Activated naive CD4-positive, alpha-beta T cell treated with anti-CD3 and anti-CD28 coated beads, Interleukin-2, amount 50 U/mL, for 24 hours (primary cell): ENCODE measurements around the gene HPD.

Experiments used
- H3K27ac Mint-ChIP-seq: one replicate; pipeline ENCODE4 v1.8.0; 2021; ENCODE audit warnings: mild to moderate bottlenecking, mixed read lengths
- H3K27me3 Mint-ChIP-seq: one replicate; pipeline ENCODE4 v1.8.0; 2021; ENCODE audit warnings: mixed read lengths
- H3K36me3 Mint-ChIP-seq: one replicate; pipeline ENCODE4 v1.8.0; 2021; ENCODE audit warnings: mixed read lengths
- H3K4me1 Mint-ChIP-seq: one replicate; pipeline ENCODE4 v1.8.0; 2021; ENCODE audit warnings: mixed read lengths
- H3K4me3 Mint-ChIP-seq: one replicate; pipeline ENCODE4 v1.8.0; 2021; ENCODE audit warnings: mild to moderate bottlenecking, mixed read lengths
- H3K9me3 Mint-ChIP-seq: one replicate; pipeline ENCODE4 v1.8.0; 2021; ENCODE audit warnings: mixed read lengths

The HPD gene

GRCh38 chr12:121843236-121843982 lies 15.2 kb downstream of the HPD start:
- Mint-ChIP-seq H3K27ac (no peak overlapping the region), H3K27me3 (no peaks in the 10 kb centered on the region), H3K9me3 (no peaks in the 10 kb centered on the region), H3K36me3 (no peaks in the 10 kb centered on the region), H3K4me3 (no peak overlapping the region), H3K4me1 (peaks cover 15% of the 10 kb centered on the region)

DNA sequence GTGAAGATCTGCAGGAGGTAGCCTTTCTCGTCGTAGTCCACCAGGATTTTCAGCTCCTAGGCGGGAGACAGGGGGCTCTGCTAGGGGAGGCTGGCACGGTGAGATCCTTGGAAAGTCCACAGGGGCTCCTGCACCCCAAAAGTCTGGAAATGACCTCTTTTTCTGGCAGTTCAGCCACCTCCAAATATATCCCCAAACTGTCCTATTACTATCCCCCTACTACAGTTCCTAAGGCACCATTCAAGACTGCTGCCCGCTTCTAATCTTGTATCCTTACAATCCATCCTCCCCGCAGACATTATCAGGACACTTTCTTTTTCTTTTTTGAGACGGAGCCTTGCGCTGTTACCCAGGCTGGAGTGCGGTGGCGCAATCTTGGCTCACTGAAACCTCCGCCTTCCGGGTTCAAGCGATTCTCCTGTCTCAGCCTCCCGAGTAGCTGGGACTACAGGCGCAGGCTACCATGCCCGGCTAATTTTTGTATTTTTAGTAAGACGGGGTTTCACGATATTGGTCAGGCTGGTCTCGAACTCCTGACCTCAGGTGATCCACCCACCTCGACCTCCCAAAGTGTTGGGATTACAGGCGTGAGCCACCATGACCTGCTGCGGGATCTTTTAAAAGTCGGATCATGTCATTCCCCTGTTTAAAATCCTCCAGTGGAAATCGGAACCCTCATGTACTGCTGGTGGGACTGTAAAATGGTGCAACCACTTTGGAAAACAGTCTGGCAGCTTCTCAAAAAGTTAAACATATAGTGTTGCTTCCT lies 18.5 kb downstream of the HPD start:
- Mint-ChIP-seq H3K9me3 (no peaks in the 10 kb centered on the region), H3K36me3 (no peaks in the 10 kb centered on the region), H3K27ac (peak overlapping the region; percentile 89), H3K27me3 (no peaks in the 10 kb centered on the region), H3K4me3 (peak overlapping the region; percentile 96), H3K4me1 (peaks cover 15% of the 10 kb centered on the region)

- H3K4me1 Mint-ChIP-seq = peaks cover 15% of the 10 kb centered on the region
- no peaks in the 10 kb centered on the region for H3K27me3 Mint-ChIP-seq
- no peaks in the 10 kb centered on the region for H3K36me3 Mint-ChIP-seq
- no peaks in the 10 kb centered on the region for H3K9me3 Mint-ChIP-seq
- peak overlapping the region; percentile 96 for H3K4me3 Mint-ChIP-seq
- H3K27ac Mint-ChIP-seq = peak overlapping the region; percentile 89
These were observed 19.3 kb downstream of the HPD start for GRCh38 chr12:121839106-121839992.

- Mint-ChIP-seq H3K4me1 (peaks cover 15% of the 10 kb centered on the region), H3K4me3 (no peak overlapping the region), H3K9me3 (no peaks in the 10 kb centered on the region), H3K36me3 (no peaks in the 10 kb centered on the region), H3K27me3 (no peaks in the 10 kb centered on the region), H3K27ac (no peak overlapping the region)
These were observed 20.5 kb downstream of the HPD start for GRCh38 chr12:121838126-121838525.

GRCh38 chr12:121837680-121838079 lies 21.0 kb downstream of the HPD start:
- Mint-ChIP-seq H3K36me3 (no peaks in the 10 kb centered on the region), H3K27me3 (no peaks in the 10 kb centered on the region), H3K9me3 (no peaks in the 10 kb centered on the region), H3K27ac (peak overlapping the region; percentile 8), H3K4me3 (no peak overlapping the region), H3K4me1 (peaks cover 15% of the 10 kb centered on the region)

GRCh38 chr12:121831571-121832245 lies 27.0 kb downstream of the HPD start:
- Mint-ChIP-seq H3K4me1 (peaks cover 5% of the 10 kb centered on the region), H3K27me3 (no peaks in the 10 kb centered on the region), H3K4me3 (no peak overlapping the region), H3K36me3 (peaks cover 12% of the 10 kb centered on the region), H3K9me3 (no peaks in the 10 kb centered on the region), H3K27ac (peak overlapping the region; percentile 72)

DNA sequence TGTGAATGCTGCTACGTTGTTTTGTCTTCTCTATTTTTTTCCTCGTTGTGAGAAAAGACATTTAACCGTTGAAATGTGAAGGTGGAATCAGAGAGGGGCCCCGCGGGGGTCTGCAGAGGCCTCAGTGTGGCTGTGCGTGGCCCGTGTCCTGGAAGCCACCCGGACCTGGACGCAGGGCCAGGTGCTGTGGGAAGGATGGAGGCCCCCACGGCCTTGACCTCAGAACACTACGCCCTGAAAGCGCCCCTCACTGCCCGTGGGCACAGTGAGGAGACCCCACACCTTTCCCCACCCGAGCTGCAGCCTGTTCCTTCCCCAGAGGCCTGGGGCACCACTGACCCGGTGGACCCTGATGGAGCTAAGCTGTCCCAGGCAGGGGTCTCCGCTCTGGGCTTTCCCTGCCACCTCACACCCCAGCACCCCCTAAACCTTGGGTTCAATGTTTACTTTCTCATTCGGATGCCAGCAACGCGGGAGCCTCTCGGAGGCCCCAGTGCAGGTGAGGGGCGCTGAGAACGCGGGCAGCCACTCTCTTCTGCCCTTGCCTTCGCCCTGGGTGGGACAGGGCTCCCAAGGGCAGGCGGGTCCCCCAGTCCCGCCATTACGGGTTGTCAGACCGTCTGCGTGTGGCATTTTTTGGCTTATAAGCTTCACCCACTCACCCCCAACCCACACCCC lies 27.9 kb downstream of the HPD start:
- no peaks in the 10 kb centered on the region for H3K27me3 Mint-ChIP-seq
- H3K27ac Mint-ChIP-seq = no peak overlapping the region
- H3K4me1 Mint-ChIP-seq = peaks cover 5% of the 10 kb centered on the region
- H3K4me3 Mint-ChIP-seq = no peak overlapping the region
- H3K9me3 Mint-ChIP-seq = no peaks in the 10 kb centered on the region
- H3K36me3 Mint-ChIP-seq = peaks cover 12% of the 10 kb centered on the region

DNA sequence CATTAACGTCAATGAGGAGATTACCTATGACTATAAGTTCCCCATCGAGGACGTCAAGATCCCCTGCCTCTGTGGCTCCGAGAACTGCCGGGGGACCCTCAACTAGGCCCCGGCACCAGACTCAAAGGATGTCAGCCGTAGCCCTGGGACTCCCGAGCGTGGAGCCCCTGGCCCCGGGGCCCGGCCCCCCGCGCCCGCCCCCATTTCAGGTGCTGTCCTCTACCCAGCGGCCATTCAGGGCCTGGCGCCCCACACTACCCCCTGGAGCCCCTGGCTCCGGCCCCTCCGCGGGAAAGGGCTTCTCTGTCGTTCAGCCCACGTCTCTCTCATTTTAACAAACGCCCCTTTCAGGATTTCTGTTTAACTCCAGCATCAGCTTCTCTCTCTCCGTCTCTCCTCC lies 28.5 kb downstream of the HPD start:
- H3K36me3 Mint-ChIP-seq = peaks cover 12% of the 10 kb centered on the region

DNA sequence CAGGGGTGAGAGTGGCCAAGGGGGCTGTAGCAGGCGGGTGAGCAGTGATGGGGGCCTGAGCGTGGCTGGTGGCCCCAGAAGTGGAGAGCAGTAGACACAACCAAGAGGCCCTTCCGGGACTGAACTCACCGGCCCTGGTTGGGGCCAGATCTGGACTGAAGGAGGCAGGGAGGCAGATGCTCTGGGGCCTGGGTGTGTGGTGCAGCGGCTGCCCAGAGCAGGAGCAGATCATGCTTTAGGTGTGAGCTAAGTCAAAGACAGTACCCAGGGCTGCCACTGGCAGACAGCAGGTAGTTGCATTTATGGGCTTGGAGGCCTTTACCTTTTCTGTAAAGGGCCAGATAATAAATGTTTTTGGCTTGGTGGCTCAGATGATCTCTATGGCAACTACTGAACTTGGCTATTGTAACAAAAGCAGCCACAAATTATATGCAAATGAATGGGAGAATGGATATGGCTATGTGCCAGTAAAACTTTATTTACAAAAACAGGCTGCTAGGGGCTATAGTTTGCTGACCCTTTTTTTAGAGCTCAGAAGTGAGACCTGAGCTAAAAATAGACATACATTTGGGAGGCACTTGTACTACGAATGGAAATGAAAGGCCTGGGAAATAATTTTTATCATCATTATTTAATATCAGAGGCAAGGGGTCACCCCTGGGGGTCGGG lies 29.3 kb downstream of the HPD start:
- no peaks in the 10 kb centered on the region for H3K9me3 Mint-ChIP-seq

More for the DNA sequence above, 28.5 kb downstream of the HPD start:
- peaks cover 5% of the 10 kb centered on the region for H3K4me1 Mint-ChIP-seq
- H3K4me3 Mint-ChIP-seq = no peak overlapping the region
- no peak overlapping the region for H3K27ac Mint-ChIP-seq
- no peaks in the 10 kb centered on the region for H3K27me3 Mint-ChIP-seq
- H3K9me3 Mint-ChIP-seq = no peaks in the 10 kb centered on the region

DNA sequence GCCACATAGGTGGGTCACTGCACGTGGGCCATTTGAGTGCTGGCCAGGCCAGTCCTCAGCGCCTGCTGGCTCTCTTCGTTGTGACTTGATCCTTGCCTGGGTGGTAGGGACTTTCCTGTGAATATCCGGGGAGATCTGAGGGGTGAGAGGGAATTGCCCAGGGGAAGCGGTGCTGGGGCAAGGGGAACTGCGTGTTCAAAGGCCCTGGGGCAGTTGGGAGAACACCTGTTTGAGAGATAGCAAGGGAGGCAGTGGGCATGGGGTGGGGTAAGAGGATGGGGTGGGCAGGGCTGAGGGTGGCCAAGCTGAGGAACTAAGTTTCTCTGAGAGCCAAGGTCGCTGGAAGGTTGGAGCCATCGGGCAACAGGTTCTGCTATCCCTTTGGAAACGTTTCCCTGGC lies 29.8 kb downstream of the HPD start:
- no peak overlapping the region for H3K4me3 Mint-ChIP-seq
- no peak overlapping the region for H3K27ac Mint-ChIP-seq
- H3K4me1 Mint-ChIP-seq = peaks cover 5% of the 10 kb centered on the region
- no peaks in the 10 kb centered on the region for H3K27me3 Mint-ChIP-seq
- no peaks in the 10 kb centered on the region for H3K9me3 Mint-ChIP-seq
- peaks cover 12% of the 10 kb centered on the region for H3K36me3 Mint-ChIP-seq

More for the DNA sequence above, 29.3 kb downstream of the HPD start:
- Mint-ChIP-seq H3K4me1 (peaks cover 5% of the 10 kb centered on the region), H3K27me3 (no peaks in the 10 kb centered on the region), H3K27ac (no peak overlapping the region), H3K36me3 (peaks cover 12% of the 10 kb centered on the region), H3K4me3 (no peak overlapping the region)

- H3K36me3 Mint-ChIP-seq = peaks cover 14% of the 10 kb centered on the region
- H3K27me3 Mint-ChIP-seq = no peaks in the 10 kb centered on the region
- H3K4me3 Mint-ChIP-seq = no peak overlapping the region
- no peak overlapping the region for H3K27ac Mint-ChIP-seq
- no peaks in the 10 kb centered on the region for H3K9me3 Mint-ChIP-seq
- H3K4me1 Mint-ChIP-seq = peaks cover 5% of the 10 kb centered on the region
These were observed 30.4 kb downstream of the HPD start for GRCh38 chr12:121828306-121828705.

- H3K9me3 Mint-ChIP-seq = no peaks in the 10 kb centered on the region
- no peaks in the 10 kb centered on the region for H3K27me3 Mint-ChIP-seq
- no peak overlapping the region for H3K4me3 Mint-ChIP-seq
- peaks cover 5% of the 10 kb centered on the region for H3K4me1 Mint-ChIP-seq
- peaks cover 14% of the 10 kb centered on the region for H3K36me3 Mint-ChIP-seq
- peak overlapping the region; percentile 46 for H3K27ac Mint-ChIP-seq
These were observed 31.1 kb downstream of the HPD start for GRCh38 chr12:121827351-121828099.

- no peak overlapping the region for H3K4me3 Mint-ChIP-seq
- no peaks in the 10 kb centered on the region for H3K9me3 Mint-ChIP-seq
- H3K4me1 Mint-ChIP-seq = peaks cover 5% of the 10 kb centered on the region
- H3K27me3 Mint-ChIP-seq = no peaks in the 10 kb centered on the region
- peaks cover 10% of the 10 kb centered on the region for H3K36me3 Mint-ChIP-seq
- H3K27ac Mint-ChIP-seq = peak overlapping the region; percentile 83
These were observed 32.1 kb downstream of the HPD start for GRCh38 chr12:121826318-121827150.
